22Rv1 (cell line): ENCODE results near the gene COL13A1.

Experiments used
- CTCF ChIP-seq: fragments of 450-650 bp; IDR thresholded peaks from 2 replicates; pipeline ENCODE4 v1.5.1; 2017; ENCODE audit warnings: mild to moderate bottlenecking
- ZFX ChIP-seq: fragments of 450-650 bp; IDR thresholded peaks from 2 replicates; pipeline ENCODE4 v1.6.1; 2017; ENCODE audit warnings: antibody characterized with exemption, borderline replicate concordance

- TF ChIP-seq CTCF (no peak), ZFX (no peak)
Measured at GRCh38 chr10:69800665-69801064, 1.0 kb upstream of the COL13A1 start.
